Fibroblast of pulmonary artery (primary cell): ENCODE results near the gene MAP7D3.
A peak's percentile ranks its signal among the peaks of the same experiment; 100 is the strongest.

ENCODE experiments used
- DNase-seq: peaks from one replicate; pipeline ENCODE4 v3.0.0-alpha.2; 2010; ENCODE audit warnings: low read depth
- H3K4me3 ChIP-seq: replicated peaks from 2 replicates; pipeline ENCODE4 v1.5.1; 2011; ENCODE audit warnings: low read depth, mild to moderate bottlenecking, control low read depth, low read length, moderate library complexity
- CTCF ChIP-seq: IDR thresholded peaks from 2 replicates; pipeline ENCODE4 v1.5.1; 2011; ENCODE audit warnings: mild to moderate bottlenecking, control low read depth, low read length, inconsistent platforms; ENCODE audit errors: missing control alignments

Gene MAP7D3

GRCh38 chrX:136211766-136212556 lies 39.2 kb downstream of the MAP7D3 start:
- DNase-seq, result no peak
- no peak for TF ChIP-seq CTCF
- no peak overlapping the region for H3K4me3 ChIP-seq

DNA sequence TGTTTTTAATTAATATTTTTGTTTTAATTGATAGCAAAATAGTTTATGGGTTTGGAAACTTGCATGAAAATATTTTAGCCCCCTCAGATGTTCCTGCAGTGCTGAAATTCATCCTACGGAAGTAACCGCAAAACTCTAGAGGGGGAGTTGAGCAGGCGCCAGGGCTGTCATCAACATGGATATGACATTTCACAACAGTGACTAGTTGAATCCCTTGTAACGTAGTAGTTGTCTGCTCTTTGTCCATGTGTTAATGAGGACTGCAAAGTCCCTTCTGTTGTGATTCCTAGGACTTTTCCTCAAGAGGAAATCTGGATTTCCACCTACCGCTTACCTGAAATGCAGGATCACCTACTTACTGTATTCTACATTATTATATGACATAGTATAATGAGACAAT lies 40.4 kb downstream of the MAP7D3 start:
- TF ChIP-seq CTCF, result no peak
- peak; percentile 45 for DNase-seq
- H3K4me3 ChIP-seq, result no peak overlapping the region

- no peak overlapping the region for H3K4me3 ChIP-seq
- no peak for TF ChIP-seq CTCF
- no peak for DNase-seq
Observed at GRCh38 chrX:136210243-136210642, 41.0 kb downstream of the MAP7D3 start.

- no peak for TF ChIP-seq CTCF
- no peak for DNase-seq
Observed at GRCh38 chrX:136209751-136210150, 41.4 kb downstream of the MAP7D3 start.

DNA sequence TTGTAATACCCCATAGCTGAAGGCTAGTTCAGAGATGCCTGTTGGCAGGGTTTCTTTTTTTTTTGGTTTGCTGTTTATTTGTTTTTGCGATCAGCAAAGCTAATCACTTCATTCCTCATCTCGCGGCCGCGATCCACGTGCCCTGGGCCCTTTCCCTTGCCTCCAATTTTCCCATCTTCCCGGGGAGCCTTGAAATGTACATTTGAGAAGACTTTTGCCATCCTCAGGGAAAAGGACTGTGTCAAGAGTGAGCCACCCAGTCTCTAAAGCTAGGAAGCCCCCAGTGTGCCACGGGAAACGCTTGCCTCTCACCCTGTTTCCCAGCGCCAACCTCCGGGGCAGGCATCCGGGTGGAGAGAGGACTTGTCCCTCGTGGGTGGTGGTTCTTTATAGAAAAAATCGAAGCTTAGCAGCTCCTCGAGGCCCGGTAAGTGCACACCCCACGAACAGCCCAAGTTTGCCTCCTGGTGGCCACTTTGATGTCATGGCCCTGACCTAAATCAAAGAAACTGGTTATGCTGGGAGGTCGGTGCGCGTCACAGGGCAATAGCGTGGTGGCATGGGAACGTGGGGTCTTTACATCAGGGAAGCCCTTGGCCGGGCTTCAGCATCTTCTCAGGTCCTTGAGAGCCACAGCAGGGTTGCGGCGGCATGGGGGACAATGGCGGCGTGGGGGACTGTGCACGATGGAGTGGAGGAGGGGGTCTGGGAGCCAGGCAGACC lies 42.0 kb downstream of the MAP7D3 start:
- DNase-seq, result peak; percentile 65
- TF ChIP-seq CTCF, result peak; percentile 54
- no peak overlapping the region for H3K4me3 ChIP-seq

More at GRCh38 chrX:136209751-136210150, 41.4 kb downstream of the MAP7D3 start:
- H3K4me3 ChIP-seq, result no peak overlapping the region

GRCh38 chrX:136207546-136207945 lies 43.7 kb downstream of the MAP7D3 start:
- H3K4me3 ChIP-seq, result no peak overlapping the region
- DNase-seq, result no peak
- TF ChIP-seq CTCF, result no peak
